ACHN (cell line): ENCODE data around the gene ERI3.
A peak's percentile ranks its signal among the peaks of the same experiment; 100 is the strongest.

ENCODE experiments used
- DNase-seq: peaks from one replicate; pipeline ENCODE4 v3.0.0-alpha.2; 2015
- in situ Hi-C: cut with HindIII; loops from 2 replicates; pipeline ENCODE4 v1.10.0; 2017; ENCODE audit warnings: low sequenced_read_pairs, low pct_ligation_motif_present, low pct_unique_long_range_greater_than_20kb

ERI3 gene

DNA sequence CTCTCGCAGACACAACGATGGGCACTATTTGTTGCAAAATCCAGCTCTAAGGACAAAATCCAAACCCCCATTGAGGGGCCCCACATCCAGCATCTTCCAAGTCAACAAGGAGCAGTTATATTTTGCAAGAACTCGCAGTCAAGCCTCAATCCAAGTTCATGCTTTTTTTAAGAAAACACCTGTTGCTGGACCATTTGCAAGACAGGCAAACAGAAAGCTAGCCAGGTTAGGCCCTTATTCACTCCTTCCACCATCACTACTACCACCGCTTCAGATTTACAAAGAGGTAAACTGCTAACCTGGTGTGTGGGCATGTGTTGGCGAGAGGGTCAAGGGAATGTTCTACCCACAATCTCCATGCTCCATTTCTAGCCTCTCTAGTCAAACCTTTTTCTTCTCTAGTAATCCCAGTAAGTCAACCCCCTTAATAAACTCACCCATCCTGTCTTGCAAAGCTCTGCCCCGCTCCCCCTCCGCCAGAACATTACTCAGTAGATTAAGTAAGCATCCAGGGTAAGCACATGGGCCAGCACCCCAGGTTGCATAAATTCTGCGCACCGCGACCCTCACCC lies 703 bp downstream of the ERI3 start:
- in situ Hi-C loops = no loop called here
- DNase-seq = peak; percentile 4

DNA sequence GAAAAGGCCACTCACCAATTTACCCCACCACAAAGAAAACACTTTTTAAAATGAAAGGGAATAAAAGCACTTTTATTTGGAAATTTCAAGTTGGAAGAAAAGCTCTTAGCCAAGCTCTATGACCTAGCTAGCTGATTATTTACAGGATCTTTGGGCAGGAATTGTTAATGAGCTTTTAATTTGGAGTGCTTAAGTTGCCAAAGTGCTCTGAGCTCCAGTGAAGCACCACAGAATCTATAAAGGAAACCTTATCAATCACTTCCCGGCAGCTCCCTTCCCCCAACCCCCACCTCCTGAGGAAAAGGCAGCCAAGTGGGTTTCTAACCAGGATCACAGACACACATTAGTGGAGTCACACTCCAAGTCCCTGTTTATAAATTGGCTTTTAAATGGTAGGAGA lies 1.5 kb downstream of the ERI3 start:
- in situ Hi-C loops = no loop called here
- DNase-seq = no peak

DNA sequence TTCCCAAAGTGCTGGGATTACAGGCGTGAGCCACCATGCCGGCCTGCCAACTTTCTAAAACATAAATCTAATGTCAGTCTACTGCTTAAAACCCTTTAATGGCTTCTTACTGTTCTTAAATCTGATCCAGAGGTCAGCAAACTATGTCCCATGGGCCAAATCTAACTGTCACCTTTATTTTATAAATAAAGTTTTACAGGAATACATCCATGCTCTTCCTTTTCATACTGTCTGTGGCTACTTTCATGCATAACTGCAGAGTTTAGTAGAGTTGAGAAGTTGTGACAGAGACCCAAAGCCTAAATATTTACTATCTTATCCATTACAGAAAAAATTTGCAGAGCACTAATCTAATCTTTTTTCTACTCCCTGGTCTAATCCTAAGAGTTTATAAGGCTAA lies 3.8 kb downstream of the ERI3 start:
- in situ Hi-C loops = no loop called here
- no peak for DNase-seq

DNA sequence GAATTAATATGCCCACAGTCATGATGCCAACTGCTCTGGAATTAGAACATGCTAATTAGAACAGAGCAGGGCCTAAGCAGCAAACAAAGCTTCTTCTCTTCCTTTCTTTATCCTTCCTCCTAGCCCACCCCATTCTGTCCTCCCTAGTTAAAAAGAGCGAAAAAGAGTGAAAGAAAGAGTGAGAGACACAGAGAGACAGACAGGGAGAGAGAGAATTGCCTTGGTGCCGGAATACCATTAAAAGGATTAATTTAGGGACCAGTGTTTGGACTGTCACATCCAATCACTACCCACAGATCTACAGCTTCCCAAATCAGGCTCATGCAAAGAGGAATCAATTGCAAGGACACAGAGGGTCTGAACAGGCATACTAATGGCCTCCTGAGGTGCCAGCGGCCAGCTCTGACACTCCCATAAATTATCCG lies 7.0 kb downstream of the ERI3 start:
- DNase-seq = no peak

DNA sequence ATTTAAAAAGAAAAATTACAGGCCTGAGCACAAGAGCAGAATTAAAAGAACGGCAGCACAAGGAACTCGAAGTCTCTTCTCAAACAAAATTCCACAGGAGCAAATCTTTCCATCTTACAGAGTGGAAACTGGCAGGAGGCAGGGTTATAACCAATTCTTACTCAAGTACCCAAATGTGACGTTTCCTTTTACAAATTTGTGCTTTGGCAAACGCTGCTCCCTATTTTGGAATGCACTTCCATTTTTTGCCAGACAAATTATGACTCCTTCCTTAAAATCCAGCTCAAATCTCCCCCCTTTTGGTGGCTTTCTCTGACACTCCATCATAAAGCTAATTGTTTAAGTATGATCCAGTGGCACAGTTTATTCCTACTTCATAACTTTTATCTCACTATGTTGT lies 7.8 kb downstream of the ERI3 start:
- DNase-seq = no peak
- in situ Hi-C loops = no loop called here

More for the DNA sequence above, 7.0 kb downstream of the ERI3 start:
- in situ Hi-C loops = no loop called here

DNA sequence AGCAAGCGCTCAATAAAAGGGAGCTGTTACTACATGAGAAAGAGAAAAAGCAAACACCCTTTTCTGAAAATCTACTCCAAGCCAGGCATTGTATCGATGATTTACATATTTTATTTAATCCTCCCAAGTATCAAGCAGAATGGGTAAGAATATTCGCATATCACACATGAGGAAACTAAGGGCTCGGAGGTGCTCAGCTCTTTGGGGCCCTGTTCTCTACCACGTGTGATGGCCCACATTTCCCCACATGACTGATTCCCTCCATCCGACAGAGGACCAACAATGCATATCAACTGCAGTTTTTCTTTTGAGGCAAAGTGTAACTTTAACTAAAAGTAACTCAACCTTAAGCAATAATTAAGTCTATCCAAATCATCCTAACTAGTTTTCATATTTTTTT lies 8.2 kb downstream of the ERI3 start:
- in situ Hi-C loops = no loop called here
- DNase-seq = no peak

DNA sequence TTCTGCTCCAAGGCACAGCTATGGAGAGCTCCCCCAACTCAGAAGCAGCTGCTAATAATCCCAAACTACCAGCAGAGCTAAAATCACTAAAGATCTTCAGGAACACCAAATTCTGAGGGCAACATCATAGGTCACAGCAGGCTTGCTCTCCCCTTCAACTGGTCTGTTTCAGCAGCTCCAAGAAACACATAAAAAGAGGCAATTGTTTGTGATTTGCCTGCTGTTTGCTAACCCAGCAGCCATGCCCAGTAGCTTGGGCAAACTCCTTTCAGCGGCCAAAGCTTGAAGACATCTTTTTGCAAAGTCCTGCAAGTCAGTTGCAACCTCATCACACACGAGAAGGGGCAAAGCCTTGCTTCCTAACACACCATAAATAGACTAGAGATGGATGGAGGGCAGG lies 8.9 kb downstream of the ERI3 start:
- in situ Hi-C loops = no loop called here
- DNase-seq = no peak

DNA sequence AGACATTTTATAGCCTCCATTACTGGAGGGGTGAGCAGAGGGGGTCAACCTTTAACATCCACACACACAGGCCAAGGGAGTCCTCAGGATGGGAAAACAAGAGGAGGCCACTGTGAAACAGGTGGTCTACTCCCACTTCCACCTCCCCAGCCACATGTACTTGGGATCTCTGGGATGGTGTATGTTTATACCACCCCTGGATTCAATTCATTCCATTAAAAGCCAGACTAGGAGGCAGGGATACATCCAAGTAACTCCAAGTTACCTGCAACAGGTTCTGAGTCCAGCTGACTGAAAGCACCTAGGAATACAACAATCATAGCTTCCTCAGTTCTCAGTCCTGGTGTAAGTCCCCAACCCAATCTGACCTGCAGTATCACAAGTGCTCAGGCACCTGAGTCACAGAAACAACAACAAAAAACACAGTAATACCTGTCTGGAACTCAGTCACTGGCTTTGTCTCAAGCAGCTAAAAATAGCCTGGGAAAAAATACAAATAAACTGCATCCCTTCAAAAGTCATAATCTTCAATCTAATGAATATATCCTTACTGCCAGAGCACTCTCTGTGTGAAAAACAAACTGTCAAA lies 9.8 kb downstream of the ERI3 start:
- DNase-seq = no peak
- in situ Hi-C loops = no loop called here

DNA sequence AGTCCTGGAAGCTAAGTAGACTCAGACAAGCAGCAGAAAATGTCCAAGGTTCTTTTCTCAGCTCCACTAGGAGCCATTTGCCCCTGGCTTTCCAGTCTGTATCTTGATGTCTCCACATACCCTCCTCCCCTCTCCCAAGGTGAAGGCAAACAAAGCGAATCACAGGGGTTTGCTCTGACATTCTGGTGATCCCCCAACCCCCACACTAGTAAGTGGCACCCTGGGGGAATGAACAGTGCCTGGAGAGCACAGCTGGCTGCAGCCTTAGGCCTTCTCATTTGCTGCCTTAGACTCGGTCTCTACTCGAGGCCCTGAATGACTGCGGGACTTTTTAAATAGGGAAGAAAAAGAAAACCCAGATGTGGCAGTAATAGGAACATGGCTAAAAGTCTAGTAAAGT lies 15.3 kb downstream of the ERI3 start:
- in situ Hi-C loops = no loop called here

DNA sequence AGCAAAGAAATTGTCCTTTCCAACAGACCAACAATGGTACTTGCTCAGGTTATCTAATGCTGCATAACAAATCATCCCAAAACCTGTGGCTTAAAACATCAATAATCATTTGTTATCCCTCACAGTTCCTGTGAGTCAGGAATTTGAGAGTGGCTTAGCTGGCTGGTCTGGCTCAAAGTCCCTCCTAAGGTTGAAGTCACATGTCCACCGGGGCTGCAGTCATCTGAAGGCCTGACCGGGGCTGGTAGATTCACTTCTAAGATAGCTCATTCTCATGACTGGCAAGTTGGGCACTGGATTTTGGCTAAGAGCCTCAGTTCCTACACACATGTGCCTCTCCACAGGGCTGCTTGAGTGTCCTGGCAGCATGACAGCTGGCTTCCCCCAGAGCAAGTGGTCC lies 16.9 kb downstream of the ERI3 start:
- DNase-seq = no peak
- in situ Hi-C loops = no loop called here

More for the DNA sequence above, 15.3 kb downstream of the ERI3 start:
- DNase-seq = no peak

DNA sequence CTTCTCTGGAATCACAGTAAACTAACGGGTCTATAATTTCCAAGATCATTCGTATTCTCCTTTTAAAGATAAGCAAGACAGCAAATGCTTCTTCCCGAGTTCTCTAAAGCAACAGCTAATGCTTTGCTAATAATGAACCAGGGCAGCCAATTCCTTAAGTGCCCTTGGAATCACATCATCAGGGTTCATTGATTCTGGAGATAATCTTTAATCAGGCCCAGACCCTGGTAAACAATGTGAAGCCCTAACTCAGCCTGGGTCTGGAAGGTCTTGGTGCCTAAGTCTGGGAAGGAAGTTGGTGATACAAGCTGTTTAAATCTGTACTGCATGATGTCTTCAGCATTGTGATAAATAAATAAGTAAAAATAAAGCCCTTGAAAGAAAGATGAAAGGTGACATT lies 18.4 kb downstream of the ERI3 start:
- no peak for DNase-seq
- in situ Hi-C loops = no loop called here

DNA sequence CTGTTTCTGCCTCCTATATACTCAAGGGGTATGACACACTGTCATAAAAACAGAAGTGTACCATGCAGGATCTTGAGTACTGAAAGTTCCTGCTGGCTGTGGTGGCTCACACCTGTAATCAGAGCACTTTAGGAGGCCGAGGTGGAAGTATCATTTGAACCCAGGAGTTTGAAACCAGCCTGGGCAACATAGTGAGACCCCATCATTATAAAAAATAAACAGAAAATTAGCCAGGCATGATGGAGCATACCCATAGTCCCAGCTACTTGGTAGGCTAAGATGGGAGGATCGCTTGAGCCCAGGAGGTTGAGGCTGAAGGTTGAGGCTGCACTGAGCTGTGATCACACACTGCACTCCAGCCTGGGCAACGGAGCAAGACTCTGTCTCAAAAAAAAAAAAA lies 20.1 kb downstream of the ERI3 start:
- DNase-seq = no peak
- in situ Hi-C loops = no loop called here

DNA sequence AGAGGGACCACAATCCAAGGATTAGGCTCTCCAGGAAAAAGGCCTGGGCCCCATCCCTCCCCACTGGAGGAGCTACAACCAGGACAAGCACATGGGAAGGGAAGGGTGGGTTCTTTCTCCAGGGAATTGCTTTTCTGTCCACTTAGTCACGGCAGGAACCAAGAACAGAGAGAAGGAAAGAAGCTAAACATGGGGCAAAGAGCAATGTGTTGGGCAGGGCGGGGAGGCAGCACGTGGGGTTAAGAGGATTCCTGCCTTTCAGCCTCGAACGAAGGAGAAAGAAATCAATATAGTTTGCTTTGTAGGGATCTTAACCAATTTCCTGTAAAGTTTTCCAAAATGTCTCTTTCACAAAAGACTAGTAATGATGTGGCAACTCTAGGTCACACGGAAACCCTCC lies 21.7 kb downstream of the ERI3 start:
- no peak for DNase-seq
- in situ Hi-C loops = no loop called here

DNA sequence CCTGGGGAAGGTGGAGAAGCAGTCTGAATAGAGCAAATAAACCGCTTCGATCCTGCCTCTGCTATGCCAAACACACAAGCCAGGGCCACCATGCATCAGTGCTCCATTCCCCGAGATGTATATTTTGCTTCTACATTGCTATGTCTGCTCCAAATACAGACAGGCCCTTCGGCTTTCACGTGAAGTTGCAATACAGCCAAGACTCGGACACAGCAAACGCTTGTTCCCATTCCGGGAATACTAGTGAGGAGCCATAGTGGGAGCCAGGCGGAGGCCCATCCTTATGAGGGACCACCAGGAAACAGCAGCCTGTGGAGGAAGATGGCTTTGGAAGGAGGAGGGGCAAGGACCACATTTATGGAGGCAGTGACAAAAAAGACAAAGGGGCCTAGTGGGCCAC lies 22.6 kb downstream of the ERI3 start:
- in situ Hi-C loops = no loop called here

DNA sequence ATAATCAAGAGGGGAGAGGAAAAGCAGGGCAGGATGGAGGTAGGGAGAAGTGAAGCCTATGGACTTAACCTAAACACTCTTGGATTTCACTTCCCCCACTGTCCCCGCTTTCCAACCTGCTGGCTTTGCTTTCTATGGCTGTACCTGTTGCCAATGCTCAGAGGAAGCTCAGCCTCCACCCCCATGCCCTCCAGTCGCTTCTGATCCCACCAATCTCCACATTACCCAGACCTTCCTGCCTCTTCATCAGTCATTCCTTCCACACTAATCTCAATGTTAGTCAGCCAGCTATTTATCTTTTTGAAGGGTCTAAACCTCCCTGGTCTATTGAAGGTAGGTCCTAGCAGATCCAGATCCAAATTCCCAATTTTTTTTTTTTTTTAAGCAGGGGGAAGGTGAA lies 24.1 kb downstream of the ERI3 start:
- in situ Hi-C loops = no loop called here
- DNase-seq = no peak

More for the DNA sequence above, 22.6 kb downstream of the ERI3 start:
- no peak for DNase-seq

DNA sequence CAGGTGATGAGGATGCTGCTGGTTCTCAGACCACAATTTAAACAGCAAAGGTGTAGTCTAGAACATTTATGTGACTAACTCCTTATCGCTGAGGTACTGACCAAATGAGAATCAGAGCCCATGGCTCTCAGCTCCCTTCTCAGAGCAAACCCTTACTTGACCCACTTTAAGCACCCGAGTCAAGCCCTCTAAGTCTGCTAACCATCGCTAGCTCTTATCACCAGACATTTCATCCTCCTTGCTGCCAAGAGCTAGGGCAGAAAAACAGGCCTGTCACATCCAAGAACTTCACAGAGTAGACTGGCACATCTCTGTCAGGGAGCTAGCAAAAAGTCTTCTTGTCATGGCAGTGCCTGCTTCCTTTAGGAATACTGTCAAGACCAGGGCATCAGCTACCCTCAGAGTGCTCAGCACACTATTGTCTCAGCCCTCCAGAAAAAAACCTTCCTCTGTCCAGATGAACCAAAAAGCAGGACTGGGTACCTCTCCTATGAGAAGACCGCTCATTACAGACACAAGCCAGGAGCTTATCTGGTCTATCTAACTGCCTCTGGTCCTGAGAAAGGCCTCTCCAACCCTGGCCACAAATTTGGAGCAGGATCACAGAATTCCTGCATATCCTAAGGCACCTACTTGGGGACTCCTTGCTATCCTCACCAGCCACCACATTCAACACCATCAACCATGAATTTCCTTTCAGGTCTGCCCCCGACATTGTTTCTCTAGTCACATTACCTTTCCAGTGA lies 26.2 kb downstream of the ERI3 start:
- DNase-seq = no peak
- in situ Hi-C loops = no loop called here

DNA sequence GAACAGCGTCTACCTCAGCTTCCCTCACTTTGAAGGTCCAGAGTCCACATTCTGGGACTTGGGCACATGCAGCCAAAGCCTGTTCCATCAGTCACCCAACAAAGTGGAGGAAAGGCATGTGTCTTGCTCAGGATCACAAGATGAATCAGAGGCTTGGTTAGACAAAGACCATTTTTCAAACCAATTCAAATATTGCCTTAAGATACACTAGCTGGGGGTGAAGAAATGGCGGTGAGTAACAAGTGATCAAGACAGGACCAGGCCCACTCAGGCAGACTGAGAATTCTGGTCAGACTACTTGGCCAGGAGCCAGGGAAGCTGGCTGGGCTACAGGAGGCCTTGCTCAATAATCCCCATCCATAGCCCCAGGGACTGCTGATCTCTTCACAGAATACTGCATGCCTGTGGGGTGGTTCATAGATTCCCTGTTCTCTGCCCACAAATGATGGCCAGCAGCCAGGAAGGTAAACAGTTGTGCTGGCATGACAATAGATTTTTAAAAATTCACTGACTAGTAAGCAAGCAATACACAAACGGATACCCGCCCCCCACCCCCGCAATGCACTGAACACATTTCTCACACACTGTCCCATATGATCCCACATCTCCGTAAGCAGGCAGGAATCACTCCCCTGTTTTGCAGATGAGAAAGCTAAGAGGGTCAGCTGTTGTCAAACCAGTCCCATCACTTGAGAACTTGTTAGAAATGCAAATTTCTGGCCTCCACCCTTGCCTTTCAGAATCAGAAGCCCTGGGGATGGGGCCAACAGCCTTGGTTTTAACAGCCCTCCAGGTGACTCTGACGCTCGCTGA lies 27.2 kb downstream of the ERI3 start:
- DNase-seq = peak; percentile 98
- in situ Hi-C loops = no loop called here

DNA sequence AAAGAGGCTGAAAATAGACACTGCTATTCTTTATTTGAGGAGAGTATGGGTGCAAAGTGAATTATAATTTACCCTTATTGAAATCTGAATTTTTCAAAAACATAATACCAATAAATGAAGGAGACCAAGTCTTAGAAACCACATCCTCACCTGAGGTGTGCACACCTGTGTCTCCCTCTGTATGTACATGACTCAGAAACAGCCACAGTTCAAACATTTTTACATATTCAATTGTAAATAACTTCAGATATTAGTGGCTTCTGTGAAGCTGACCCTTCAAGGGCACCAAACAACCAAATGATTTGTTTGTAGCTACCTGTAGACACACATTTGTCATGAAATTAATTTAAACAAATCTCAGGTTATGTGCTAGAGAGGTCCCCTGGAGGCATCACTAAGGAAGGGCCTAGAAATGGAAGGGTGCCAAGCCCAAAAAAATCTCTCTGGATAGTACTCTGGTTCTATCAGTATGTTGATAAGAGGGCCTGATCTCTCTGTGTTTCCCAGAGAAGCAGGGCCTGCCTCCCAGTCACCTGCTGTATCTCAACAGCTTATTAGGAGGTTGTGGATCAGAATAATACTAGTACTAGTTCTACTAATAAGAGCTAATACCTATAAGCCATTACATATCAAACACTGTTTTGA lies 28.1 kb downstream of the ERI3 start:
- DNase-seq = peak; percentile 5
- in situ Hi-C loops = no loop called here
